Measurements from ENCODE around the gene MYO15A. TPM values are rescaled to one million over a fixed set of nuclear protein-coding genes. Genes with fewer than 3 reads are reported as not detected.
A peak's percentile ranks its signal among the peaks of the same experiment; 100 is the strongest.

The MYO15A gene
- total and polyA plus RNA-seq, 2 of the 4 experiments (the other 2 are of a cell fraction): 0.18 to 1.1 TPM

GRCh38 chr17:18191967-18192366 lies 83.4 kb downstream of the MYO15A start:
- H4K8ac ChIP-seq (ENCODE audit: low read depth in 2 of 2, low read length in 2 of 2): no peak overlapping the region
- DNase-seq (no peak), ATAC-seq (ENCODE audit: low read depth) (no peak)
- H3K4me2 ChIP-seq (ENCODE audit: low read depth, low read length): no peak overlapping the region
- no peak overlapping the region for H2BK5ac ChIP-seq (ENCODE audit: low read depth, low read length, poor library complexity, severe bottlenecking)
- H3K36me3 ChIP-seq (ENCODE audit: control insufficient read depth, insufficient read depth, low read length): peaks cover 46% of the 10 kb centered on the region
- no peaks in the 10 kb centered on the region for H3K27me3 ChIP-seq (ENCODE audit: control insufficient read depth, insufficient read depth, low read length)
- intact Hi-C loops (cut with micrococcal nuclease): no loop called here
- H2AK9ac ChIP-seq (replicated peaks; ENCODE audit: low read depth, low read length, poor library complexity): no peak overlapping the region
- no TSS peak for BruUV-seq (replicated peaks)
- H3K23ac ChIP-seq (ENCODE audit: low read depth, low read length): no peak overlapping the region
- H3K27ac ChIP-seq (ENCODE audit: insufficient read depth, low read length): no peak overlapping the region
- H2AK5ac ChIP-seq (ENCODE audit: low read depth, low read length): no peak overlapping the region
- peaks cover 91% of the 10 kb centered on the region for H4K20me1 ChIP-seq (ENCODE audit: insufficient read depth, low read length)
- peaks cover 27% of the 10 kb centered on the region for H3K4me1 ChIP-seq (ENCODE audit: control insufficient read depth, insufficient read depth, low read length)
- H2AFZ ChIP-seq (replicated peaks; ENCODE audit: low read length, poor library complexity): no peak overlapping the region
- WGBS, 2 experiments (ENCODE audit: extremely low coverage in 2 of 2, insufficient read length in 1 of 2): no CpG with 5 or more reads among the region's 2 CpGs
- H2BK120ac ChIP-seq (ENCODE audit: low read depth, low read length): no peak overlapping the region
- H3K18ac ChIP-seq (ENCODE audit: low read depth, low read length): no peak overlapping the region
- H3K9me3 ChIP-seq (ENCODE audit: control insufficient read depth, insufficient read depth, low read length): no peaks in the 10 kb centered on the region
- no peak overlapping the region for H3K56ac ChIP-seq (ENCODE audit: extremely low read depth, insufficient read depth, low read length)
- in situ Hi-C loops (cut with MboI; ENCODE audit: low sequenced_read_pairs): no loop called here
- H3K14ac ChIP-seq (replicated peaks; ENCODE audit: low read depth, low read length): no peak overlapping the region
- TF ChIP-seq, protein P1, sequence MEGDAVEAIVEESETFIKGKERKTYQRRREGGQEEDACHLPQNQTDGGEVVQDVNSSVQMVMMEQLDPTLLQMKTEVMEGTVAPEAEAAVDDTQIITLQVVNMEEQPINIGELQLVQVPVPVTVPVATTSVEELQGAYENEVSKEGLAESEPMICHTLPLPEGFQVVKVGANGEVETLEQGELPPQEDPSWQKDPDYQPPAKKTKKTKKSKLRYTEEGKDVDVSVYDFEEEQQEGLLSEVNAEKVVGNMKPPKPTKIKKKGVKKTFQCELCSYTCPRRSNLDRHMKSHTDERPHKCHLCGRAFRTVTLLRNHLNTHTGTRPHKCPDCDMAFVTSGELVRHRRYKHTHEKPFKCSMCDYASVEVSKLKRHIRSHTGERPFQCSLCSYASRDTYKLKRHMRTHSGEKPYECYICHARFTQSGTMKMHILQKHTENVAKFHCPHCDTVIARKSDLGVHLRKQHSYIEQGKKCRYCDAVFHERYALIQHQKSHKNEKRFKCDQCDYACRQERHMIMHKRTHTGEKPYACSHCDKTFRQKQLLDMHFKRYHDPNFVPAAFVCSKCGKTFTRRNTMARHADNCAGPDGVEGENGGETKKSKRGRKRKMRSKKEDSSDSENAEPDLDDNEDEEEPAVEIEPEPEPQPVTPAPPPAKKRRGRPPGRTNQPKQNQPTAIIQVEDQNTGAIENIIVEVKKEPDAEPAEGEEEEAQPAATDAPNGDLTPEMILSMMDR (conservative IDR thresholded peaks at IDR 0.05; ENCODE audit: low read depth, low read length): peak; percentile 31; the same call in 1 of the 2 replicates
- TF ChIP-seq FOS (IDR thresholded peaks at IDR 0.05; ENCODE audit: low read depth, low read length) (no peak), POLR2A (IDR thresholded peaks at IDR 0.05; ENCODE audit: low read depth, low read length) (no peak)
- dilution Hi-C loops (cut with HindIII; ENCODE audit: low sequenced_read_pairs, unreplicated experiment): no loop called here
- peaks cover 29 to 84% of the 10 kb centered on the region in 2 experiments for H3K79me1 ChIP-seq (ENCODE audit: low read depth in 1 of 2, low read length in 2 of 2)
- ChIA-PET CTCF (interaction anchor here (1.0 kb wide), 1 partner anchor 9 kb away, joined by 4 read pairs; the partner anchor contains the start of gene ALKBH5), POLR2A (ENCODE audit: unreplicated experiment) (no interaction called here)
- no peak overlapping the region for H4K5ac ChIP-seq (ENCODE audit: low read depth, low read length)
- no peak overlapping the region for H2BK15ac ChIP-seq (ENCODE audit: low read depth, low read length)
- no peak overlapping the region for H3K9ac ChIP-seq (ENCODE audit: low read depth, low read length)
- peaks cover 37% of the 10 kb centered on the region for H3K9me1 ChIP-seq (ENCODE audit: insufficient read depth, low read length)
- no peak overlapping the region for H4K91ac ChIP-seq (ENCODE audit: insufficient read depth, low read depth, low read length)
- H3K4me3 ChIP-seq (ENCODE audit: insufficient read depth, low read depth, low read length): no peak overlapping the region
- H2BK20ac ChIP-seq (ENCODE audit: low read depth, low read length): no peak overlapping the region
- no peak overlapping the region for H3K4ac ChIP-seq (ENCODE audit: low read depth, low read length)
